Mesendoderm (in vitro differentiated cells): Measurements from ENCODE around the gene HOXB7.

ENCODE experiments used
- DNase-seq: peaks from one replicate; pipeline ENCODE4 v3.0.0; 2013
- H2AK5ac ChIP-seq: 2 replicates; pipeline ENCODE4 v1.6.1; 2013; ENCODE audit warnings: low read length, inconsistent platforms
- H2BK120ac ChIP-seq: 2 replicates; pipeline ENCODE4 v1.6.1; 2013; ENCODE audit warnings: low read depth, mild to moderate bottlenecking, low read length, moderate library complexity, mixed read lengths
- H2BK15ac ChIP-seq: replicated peaks from 2 replicates; pipeline ENCODE4 v1.6.1; 2013; ENCODE audit warnings: low read depth, mild to moderate bottlenecking, moderate library complexity
- H2BK5ac ChIP-seq: 2 replicates; pipeline ENCODE4 v1.6.1; 2013; ENCODE audit warnings: low read length, inconsistent platforms
- H3K18ac ChIP-seq: 2 replicates; pipeline ENCODE4 v1.6.1; 2013; ENCODE audit warnings: mild to moderate bottlenecking, low read length, mixed read lengths
- H3K23ac ChIP-seq: one replicate; pipeline ENCODE4 v1.6.1; 2013; ENCODE audit warnings: low read length
- H3K27ac ChIP-seq: 2 replicates; pipeline ENCODE4 v1.5.1; 2013; ENCODE audit warnings: low read depth, mild to moderate bottlenecking, inconsistent platforms, low read length, moderate library complexity
- H3K27me3 ChIP-seq: 2 replicates; pipeline ENCODE4 v1.6.1; 2013; ENCODE audit warnings: low read length, control low read depth, mild to moderate bottlenecking, inconsistent platforms; ENCODE audit not compliant: insufficient read depth, poor library complexity
- H3K36me3 ChIP-seq: 2 replicates; pipeline ENCODE4 v1.6.1; 2013; ENCODE audit warnings: low read length, inconsistent platforms; ENCODE audit not compliant: control insufficient read depth, insufficient read depth
- H3K4ac ChIP-seq: one replicate; pipeline ENCODE4 v1.6.1; 2013; ENCODE audit warnings: low read depth, mild to moderate bottlenecking, low read length, moderate library complexity
- H3K4me1 ChIP-seq: 2 replicates; pipeline ENCODE4 v1.6.1; 2013; ENCODE audit warnings: low read depth, low read length, inconsistent platforms; ENCODE audit not compliant: control insufficient read depth
- H3K4me2 ChIP-seq: 2 replicates; pipeline ENCODE4 v1.6.1; 2013; ENCODE audit warnings: low read length
- H3K4me3 ChIP-seq: 2 replicates; pipeline ENCODE4 v1.5.1; 2013; ENCODE audit warnings: mild to moderate bottlenecking, low read length
- H3K56ac ChIP-seq: one replicate; pipeline ENCODE4 v1.6.1; 2013; ENCODE audit warnings: low read length
- H3K79me1 ChIP-seq: 2 replicates; pipeline ENCODE4 v1.6.1; 2013; ENCODE audit warnings: low read length, inconsistent platforms
- H3K79me2 ChIP-seq: 2 replicates; pipeline ENCODE4 v1.6.1; 2013; ENCODE audit warnings: mild to moderate bottlenecking, low read length; ENCODE audit not compliant: control insufficient read depth, insufficient read depth
- H3K9ac ChIP-seq: 2 replicates; pipeline ENCODE4 v1.6.1; 2013; ENCODE audit warnings: low read length, inconsistent platforms
- H4K5ac ChIP-seq: one replicate; pipeline ENCODE4 v1.6.1; 2013; ENCODE audit warnings: low read length
- H4K8ac ChIP-seq: one replicate; pipeline ENCODE4 v1.6.1; 2013; ENCODE audit warnings: low read depth, mild to moderate bottlenecking, control low read depth, low read length, moderate library complexity
- WGBS: extraction: QIAGEN DNeasy Blood & Tissue Kit; methylation state at CpG from one replicate; pipeline ENCODE4 v1.1.7; 2013; ENCODE audit warnings: low lambda C conversion rate, missing lambda C conversion rate; ENCODE audit not compliant: insufficient coverage; ENCODE audit errors: extremely low coverage; 5-methylcytosine and 5-hydroxymethylcytosine counted together

Gene HOXB7

GRCh38 chr17:48561884-48562810 is 48.7 kb downstream of the HOXB7 start:
- no peak overlapping the region for H3K23ac ChIP-seq
- H2AK5ac ChIP-seq, result no peak overlapping the region
- no CpG with 5 or more reads among the region's 15 CpGs for WGBS
- H3K79me2 ChIP-seq, result no peaks in the 10 kb centered on the region
- no peak overlapping the region for H2BK5ac ChIP-seq
- no peak for DNase-seq
- peaks cover 94% of the 10 kb centered on the region for H3K27me3 ChIP-seq
- no peak overlapping the region for H3K27ac ChIP-seq
- H4K8ac ChIP-seq, result no peak overlapping the region
- H3K56ac ChIP-seq, result no peak overlapping the region
- H4K5ac ChIP-seq, result no peak overlapping the region
- H3K36me3 ChIP-seq, result no peaks in the 10 kb centered on the region
- peaks cover under 1% of the 10 kb centered on the region for H3K4me1 ChIP-seq
- no peak overlapping the region for H2BK120ac ChIP-seq
- H2BK15ac ChIP-seq, result no peak overlapping the region
- H3K4ac ChIP-seq, result no peak overlapping the region
- H3K9ac ChIP-seq, result no peak overlapping the region
- H3K79me1 ChIP-seq, result no peaks in the 10 kb centered on the region
- H3K18ac ChIP-seq, result no peak overlapping the region
- H3K4me2 ChIP-seq, result no peak overlapping the region
- H3K4me3 ChIP-seq, result no peak overlapping the region

GRCh38 chr17:48559840-48560817 is 50.7 kb downstream of the HOXB7 start:
- H2BK5ac ChIP-seq, result no peak overlapping the region
- H2BK15ac ChIP-seq, result no peak overlapping the region
- no CpG with 5 or more reads among the region's 14 CpGs for WGBS
- H3K23ac ChIP-seq, result no peak overlapping the region
- no peak overlapping the region for H3K4ac ChIP-seq
- no peaks in the 10 kb centered on the region for H3K79me1 ChIP-seq
- no peak overlapping the region for H3K27ac ChIP-seq
- no peak overlapping the region for H4K5ac ChIP-seq
- H3K36me3 ChIP-seq, result no peaks in the 10 kb centered on the region
- no peaks in the 10 kb centered on the region for H3K4me1 ChIP-seq
- no peak overlapping the region for H4K8ac ChIP-seq
- no peak overlapping the region for H3K4me2 ChIP-seq
- no peak overlapping the region for H3K18ac ChIP-seq
- no peak overlapping the region for H2AK5ac ChIP-seq
- H3K79me2 ChIP-seq, result no peaks in the 10 kb centered on the region
- DNase-seq, result no peak
- no peak overlapping the region for H2BK120ac ChIP-seq
- H3K27me3 ChIP-seq, result peaks cover 90% of the 10 kb centered on the region
- H3K56ac ChIP-seq, result no peak overlapping the region
- no peak overlapping the region for H3K9ac ChIP-seq
- H3K4me3 ChIP-seq, result no peak overlapping the region

- no peak overlapping the region for H2BK5ac ChIP-seq
- H3K79me1 ChIP-seq, result no peaks in the 10 kb centered on the region
- H2BK15ac ChIP-seq, result no peak overlapping the region
- H3K27me3 ChIP-seq, result peaks cover 90% of the 10 kb centered on the region
- H3K36me3 ChIP-seq, result no peaks in the 10 kb centered on the region
- H3K9ac ChIP-seq, result no peak overlapping the region
- H3K27ac ChIP-seq, result no peak overlapping the region
- H3K4me2 ChIP-seq, result no peak overlapping the region
- no peak overlapping the region for H3K23ac ChIP-seq
- H2BK120ac ChIP-seq, result no peak overlapping the region
- H3K79me2 ChIP-seq, result no peaks in the 10 kb centered on the region
- H3K56ac ChIP-seq, result no peak overlapping the region
- no peak for DNase-seq
- H4K8ac ChIP-seq, result no peak overlapping the region
- H3K4ac ChIP-seq, result no peak overlapping the region
- H3K18ac ChIP-seq, result no peak overlapping the region
- WGBS, result no CpG with 5 or more reads among the region's 16 CpGs
- H4K5ac ChIP-seq, result no peak overlapping the region
- no peaks in the 10 kb centered on the region for H3K4me1 ChIP-seq
- H3K4me3 ChIP-seq, result no peak overlapping the region
- H2AK5ac ChIP-seq, result no peak overlapping the region
These were observed 51.5 kb downstream of the HOXB7 start for GRCh38 chr17:48559122-48559839.

GRCh38 chr17:48558831-48559121 is 52.0 kb downstream of the HOXB7 start:
- WGBS, result no CpG with 5 or more reads among the region's 2 CpGs
- Histone ChIP-seq H3K4me2 (no peak overlapping the region), H3K79me1 (no peaks in the 10 kb centered on the region), H3K27ac (no peak overlapping the region), H3K36me3 (no peaks in the 10 kb centered on the region), H3K27me3 (peaks cover 91% of the 10 kb centered on the region), H3K4me1 (no peaks in the 10 kb centered on the region), H2AK5ac (no peak overlapping the region), H3K9ac (no peak overlapping the region), H4K5ac (no peak overlapping the region), H3K18ac (no peak overlapping the region), H3K23ac (no peak overlapping the region), H2BK5ac (no peak overlapping the region), H2BK120ac (no peak overlapping the region), H3K4me3 (no peak overlapping the region), H3K4ac (no peak overlapping the region), H3K56ac (no peak overlapping the region), H3K79me2 (no peaks in the 10 kb centered on the region), H2BK15ac (no peak overlapping the region), H4K8ac (no peak overlapping the region)
- DNase-seq, result no peak

GRCh38 chr17:48558057-48558830 is 52.6 kb downstream of the HOXB7 start:
- Histone ChIP-seq H3K9ac (no peak overlapping the region), H4K5ac (no peak overlapping the region), H3K4ac (no peak overlapping the region), H3K23ac (no peak overlapping the region), H3K4me1 (no peaks in the 10 kb centered on the region), H3K79me1 (no peaks in the 10 kb centered on the region), H3K27ac (no peak overlapping the region), H2BK15ac (no peak overlapping the region), H2BK120ac (no peak overlapping the region), H3K4me2 (no peak overlapping the region), H3K79me2 (no peaks in the 10 kb centered on the region), H4K8ac (no peak overlapping the region), H3K4me3 (no peak overlapping the region), H3K36me3 (no peaks in the 10 kb centered on the region), H3K27me3 (peaks cover 88% of the 10 kb centered on the region), H3K56ac (no peak overlapping the region), H3K18ac (no peak overlapping the region), H2AK5ac (no peak overlapping the region), H2BK5ac (no peak overlapping the region)
- WGBS, result no CpG with 5 or more reads among the region's 13 CpGs
- no peak for DNase-seq
